Activated naive CD4-positive, alpha-beta T cell treated with anti-CD3 and anti-CD28 coated beads, Interleukin-2, amount 50 U/mL, for 24 hours (primary cell): Measurements from ENCODE around the gene THEM5.
A peak's percentile ranks its signal among the peaks of the same experiment; 100 is the strongest.
"Not testable (repeated sequence)": the region's sequence is repeated elsewhere in the genome, so short reads cannot be mapped to it uniquely, and the experiment has no call there.

Source experiments
- H3K27ac Mint-ChIP-seq: one replicate; pipeline ENCODE4 v1.8.0; 2021; ENCODE audit warnings: mild to moderate bottlenecking, mixed read lengths
- H3K27me3 Mint-ChIP-seq: one replicate; pipeline ENCODE4 v1.8.0; 2021; ENCODE audit warnings: mixed read lengths
- H3K36me3 Mint-ChIP-seq: one replicate; pipeline ENCODE4 v1.8.0; 2021; ENCODE audit warnings: mixed read lengths
- H3K4me1 Mint-ChIP-seq: one replicate; pipeline ENCODE4 v1.8.0; 2021; ENCODE audit warnings: mixed read lengths
- H3K4me3 Mint-ChIP-seq: one replicate; pipeline ENCODE4 v1.8.0; 2021; ENCODE audit warnings: mild to moderate bottlenecking, mixed read lengths
- H3K9me3 Mint-ChIP-seq: one replicate; pipeline ENCODE4 v1.8.0; 2021; ENCODE audit warnings: mixed read lengths

The THEM5 gene

DNA sequence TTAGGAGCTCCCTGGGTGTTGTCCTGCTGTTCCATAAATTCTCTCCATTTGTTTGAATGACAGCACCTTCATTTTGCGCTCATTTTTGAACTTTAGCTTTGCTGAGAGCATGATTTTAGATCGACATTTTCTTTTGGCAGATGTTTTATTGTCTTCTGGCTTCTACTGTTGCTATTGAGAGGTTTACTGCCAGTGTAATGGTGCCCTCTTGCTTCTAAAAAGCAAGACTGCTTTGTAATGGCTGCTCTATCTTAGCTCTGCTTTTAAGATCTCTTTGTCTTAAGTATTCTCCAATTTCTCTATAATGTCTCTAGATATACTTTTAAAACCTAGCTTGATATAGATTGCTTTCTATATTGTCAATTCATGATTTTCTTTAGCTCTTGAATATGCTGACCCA lies 28.0 kb upstream of the THEM5 start:
- H3K4me1 Mint-ChIP-seq = peaks cover 10% of the 10 kb centered on the region
- H3K27me3 Mint-ChIP-seq = no peaks in the 10 kb centered on the region
- H3K27ac Mint-ChIP-seq = no peak overlapping the region
- H3K36me3 Mint-ChIP-seq = peaks cover 10% of the 10 kb centered on the region
- H3K9me3 Mint-ChIP-seq = no peaks in the 10 kb centered on the region
- no peak overlapping the region for H3K4me3 Mint-ChIP-seq

DNA sequence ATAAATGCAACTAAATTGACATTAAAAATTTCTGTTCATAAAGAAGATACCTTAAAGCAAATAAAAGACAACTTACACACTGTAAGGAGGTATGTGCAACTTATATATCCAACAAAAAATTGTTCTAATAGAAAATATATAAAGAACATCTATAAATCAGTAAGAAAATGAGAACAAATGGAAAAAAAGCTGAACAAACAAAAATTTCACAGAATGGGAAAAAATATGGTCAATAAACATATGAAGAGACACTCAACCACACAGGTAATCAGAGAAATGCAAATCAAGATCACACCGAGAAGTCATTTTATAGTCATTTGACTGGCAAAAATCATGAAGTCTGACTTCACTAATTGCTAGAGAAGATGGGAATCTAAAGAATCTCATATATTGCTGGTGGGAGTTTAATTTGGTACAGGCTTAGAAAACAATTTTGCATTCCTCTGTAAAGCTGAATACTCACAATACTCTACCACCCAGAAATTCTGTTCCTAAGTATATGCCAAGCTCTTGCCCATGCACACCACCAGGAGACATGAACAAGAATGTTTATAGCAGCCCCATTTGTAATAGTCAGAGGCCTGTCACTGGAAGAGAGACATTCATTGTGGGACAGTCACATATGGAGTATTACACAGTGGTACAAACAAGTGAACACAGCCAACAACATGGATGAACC lies 22.0 kb upstream of the THEM5 start:
- Mint-ChIP-seq H3K4me1 (peaks cover 28% of the 10 kb centered on the region), H3K36me3 (peaks cover 16% of the 10 kb centered on the region), H3K27ac (peak overlapping the region; percentile 31), H3K4me3 (no peak overlapping the region), H3K9me3 (no peaks in the 10 kb centered on the region), H3K27me3 (no peaks in the 10 kb centered on the region)

DNA sequence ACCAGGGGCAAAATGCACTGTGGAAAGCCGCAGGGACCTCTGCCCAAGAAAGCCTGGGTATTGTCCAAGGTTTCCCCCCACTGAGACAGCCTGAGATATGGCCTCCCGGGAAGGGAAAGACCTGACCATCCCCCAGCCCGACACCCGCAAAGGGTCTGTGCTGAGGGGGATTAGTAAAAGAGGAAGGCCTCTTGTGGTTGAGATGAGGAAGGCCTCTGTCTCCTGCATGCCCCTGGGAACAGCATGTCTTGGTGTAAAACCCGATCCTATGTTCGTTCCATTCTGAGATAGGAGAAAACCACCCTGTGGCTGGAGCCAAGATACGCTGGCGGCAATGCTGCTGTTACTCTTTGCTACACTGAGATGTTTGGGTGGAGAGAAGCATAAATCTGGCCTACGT lies 19.3 kb upstream of the THEM5 start:
- peaks cover 28% of the 10 kb centered on the region for H3K4me1 Mint-ChIP-seq
- H3K36me3 Mint-ChIP-seq = peaks cover 13% of the 10 kb centered on the region
- H3K27me3 Mint-ChIP-seq, H3K4me3 Mint-ChIP-seq, H3K9me3 Mint-ChIP-seq: not testable (repeated sequence)
- H3K27ac Mint-ChIP-seq = peak overlapping the region; percentile 84

DNA sequence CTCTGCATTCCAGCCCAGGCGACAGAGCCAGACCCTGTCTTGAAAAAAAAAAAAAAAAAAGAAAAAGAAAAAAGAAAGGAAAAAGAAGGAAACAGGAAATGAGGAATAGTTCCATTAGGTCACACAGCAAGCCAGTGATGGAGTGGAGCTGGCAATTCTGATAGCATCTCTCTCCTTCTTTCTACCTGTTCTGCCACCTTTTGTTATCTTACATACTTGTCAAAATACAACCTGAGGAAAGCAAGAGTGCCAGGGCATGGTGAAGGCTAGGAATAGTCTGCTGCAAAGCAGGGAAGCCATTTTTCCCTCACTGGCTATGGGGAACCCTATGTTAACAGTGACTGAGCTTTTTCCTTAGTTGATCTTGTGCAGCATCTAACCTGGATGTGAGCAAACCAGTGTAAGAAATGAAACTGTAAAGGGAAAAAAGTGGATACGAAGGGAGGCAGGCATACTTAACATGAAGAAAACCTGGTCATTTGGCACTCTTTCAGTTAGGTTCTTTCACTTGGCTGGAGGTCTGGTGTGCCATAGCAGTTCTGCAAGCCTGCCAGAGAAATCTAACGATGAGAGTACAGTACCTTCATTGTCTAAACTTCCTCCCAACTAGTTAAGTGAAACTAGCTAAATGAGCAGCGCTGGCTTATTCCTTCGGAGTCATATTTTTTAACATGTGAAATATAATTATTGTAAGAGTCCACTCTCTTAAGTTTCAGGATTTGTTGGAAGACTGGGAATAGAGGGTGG lies 17.9 kb upstream of the THEM5 start:
- Mint-ChIP-seq H3K27me3 (no peaks in the 10 kb centered on the region), H3K9me3 (no peaks in the 10 kb centered on the region), H3K4me1 (peaks cover 26% of the 10 kb centered on the region), H3K27ac (no peak overlapping the region), H3K36me3 (peaks cover 13% of the 10 kb centered on the region), H3K4me3 (no peak overlapping the region)

DNA sequence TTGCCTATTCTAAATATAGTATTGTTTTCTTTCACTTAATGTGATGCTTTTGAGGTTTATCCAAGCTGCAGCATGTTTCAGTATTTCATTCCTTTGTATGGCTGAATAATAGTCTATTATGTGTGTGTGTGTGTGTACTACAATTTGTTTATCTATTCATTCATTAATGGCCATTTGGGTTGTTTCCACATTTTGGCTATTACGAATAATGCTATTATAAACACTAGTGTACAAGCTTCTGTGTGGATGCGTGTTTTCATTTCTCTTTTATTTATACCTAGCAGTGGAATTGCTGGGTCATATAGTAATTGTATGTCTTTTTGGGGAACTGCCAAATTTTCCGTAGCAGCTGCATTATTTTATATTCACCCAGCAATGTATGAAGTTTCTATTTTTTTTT lies 15.0 kb upstream of the THEM5 start:
- no peaks in the 10 kb centered on the region for H3K27me3 Mint-ChIP-seq
- H3K4me3 Mint-ChIP-seq = no peak overlapping the region
- peaks cover 5% of the 10 kb centered on the region for H3K36me3 Mint-ChIP-seq
- peaks cover 8% of the 10 kb centered on the region for H3K4me1 Mint-ChIP-seq
- no peak overlapping the region for H3K27ac Mint-ChIP-seq
- no peaks in the 10 kb centered on the region for H3K9me3 Mint-ChIP-seq

DNA sequence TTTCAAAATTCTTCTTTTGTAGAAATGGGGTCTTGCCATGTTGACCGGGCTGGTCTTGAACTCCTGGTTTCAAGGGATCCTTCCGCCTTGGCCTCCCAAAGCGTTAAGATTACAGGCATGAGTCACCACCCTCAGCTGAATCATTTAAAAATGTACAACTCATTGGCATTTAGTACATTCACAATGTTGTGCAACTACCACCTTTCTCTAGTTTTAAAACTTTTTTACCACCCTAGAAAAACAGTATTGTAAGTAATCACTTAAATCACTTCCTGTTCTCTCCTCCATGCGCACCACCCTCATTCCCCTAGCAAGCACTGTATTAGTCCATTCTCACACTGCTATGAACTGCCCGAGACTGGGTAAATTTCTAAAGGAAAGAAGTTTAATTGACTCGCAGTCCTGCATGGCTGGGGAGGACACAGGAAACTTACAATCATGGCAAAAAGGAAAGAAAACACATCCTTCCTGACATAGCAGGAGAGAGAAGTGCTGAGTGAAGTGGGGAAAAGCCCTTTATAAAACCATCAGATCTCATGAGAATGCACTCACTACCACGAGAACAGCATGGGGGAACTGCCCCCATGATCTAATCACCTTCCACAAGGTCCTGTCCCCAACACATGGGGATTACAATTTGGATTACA lies 14.4 kb upstream of the THEM5 start:
- Mint-ChIP-seq H3K27ac (peak overlapping the region; percentile 35), H3K27me3 (no peaks in the 10 kb centered on the region), H3K36me3 (peaks cover under 1% of the 10 kb centered on the region), H3K9me3 (no peaks in the 10 kb centered on the region), H3K4me3 (no peak overlapping the region), H3K4me1 (peaks cover 8% of the 10 kb centered on the region)

DNA sequence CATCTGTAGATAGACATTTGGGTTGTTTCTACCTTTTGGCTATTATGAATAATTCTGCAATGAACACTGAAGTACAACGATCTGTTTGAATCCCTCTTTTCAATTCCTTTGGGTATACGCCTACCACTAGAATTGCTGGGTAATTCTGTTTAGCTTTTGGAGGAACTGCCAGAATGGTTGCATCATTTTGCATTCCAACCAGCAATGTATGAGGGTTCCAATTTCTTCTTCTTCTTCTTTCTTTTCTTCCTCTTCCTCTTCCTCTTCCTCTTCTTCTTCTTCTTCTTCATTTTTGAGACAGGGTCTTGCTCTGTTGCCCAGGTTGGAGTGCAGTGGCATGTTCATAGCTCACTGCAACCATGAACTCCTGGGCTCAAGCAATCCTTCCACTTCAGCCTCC lies 13.8 kb upstream of the THEM5 start:
- H3K4me3 Mint-ChIP-seq = no peak overlapping the region
- peaks cover 8% of the 10 kb centered on the region for H3K4me1 Mint-ChIP-seq
- H3K9me3 Mint-ChIP-seq = no peaks in the 10 kb centered on the region
- H3K27me3 Mint-ChIP-seq = no peaks in the 10 kb centered on the region
- H3K36me3 Mint-ChIP-seq = no peaks in the 10 kb centered on the region
- H3K27ac Mint-ChIP-seq = no peak overlapping the region

DNA sequence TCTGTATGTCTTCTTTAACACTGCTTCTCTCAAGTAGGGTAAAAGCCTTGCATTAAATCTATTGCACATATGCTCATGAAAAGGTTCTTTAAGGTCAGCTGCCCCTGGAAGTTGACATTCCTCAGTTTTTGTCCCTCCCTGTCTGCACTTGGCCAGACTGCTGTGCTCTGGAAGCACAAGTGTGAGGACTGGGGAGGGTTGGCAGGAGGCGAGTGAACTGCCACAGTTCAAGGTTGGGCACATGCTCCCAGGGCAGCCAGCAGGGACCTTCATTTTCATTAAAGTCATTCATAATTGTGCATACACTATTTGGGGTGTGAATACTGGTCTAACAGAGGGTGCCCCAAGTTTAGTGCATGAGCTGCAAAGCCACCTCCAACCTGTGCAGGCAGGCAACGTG lies 10.9 kb upstream of the THEM5 start:
- H3K4me1 Mint-ChIP-seq = peaks cover 8% of the 10 kb centered on the region
- H3K27me3 Mint-ChIP-seq = no peaks in the 10 kb centered on the region
- no peaks in the 10 kb centered on the region for H3K36me3 Mint-ChIP-seq
- H3K9me3 Mint-ChIP-seq = no peaks in the 10 kb centered on the region
- no peak overlapping the region for H3K4me3 Mint-ChIP-seq
- no peak overlapping the region for H3K27ac Mint-ChIP-seq

DNA sequence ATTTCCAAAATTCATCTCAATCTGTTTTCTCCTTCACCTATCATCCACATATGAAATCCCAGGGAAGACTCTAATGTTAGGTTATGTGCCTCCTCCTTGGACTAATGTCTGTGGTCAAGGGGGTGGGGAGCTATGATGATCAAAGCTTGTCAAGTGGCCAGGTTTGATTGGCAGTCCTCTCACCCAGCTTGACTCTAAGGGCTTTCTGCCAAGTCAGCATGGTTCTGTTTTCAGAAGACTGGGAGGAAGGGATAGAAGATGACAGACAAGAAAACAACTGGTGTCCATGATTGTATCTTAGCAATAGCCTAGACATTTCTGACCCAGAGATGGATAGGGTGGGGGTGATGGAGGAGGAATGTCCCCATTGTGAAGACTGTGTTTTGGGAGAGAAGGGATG lies 9.1 kb upstream of the THEM5 start:
- Mint-ChIP-seq H3K36me3 (no peaks in the 10 kb centered on the region), H3K27me3 (no peaks in the 10 kb centered on the region), H3K27ac (no peak overlapping the region), H3K4me3 (no peak overlapping the region), H3K4me1 (peaks cover 2% of the 10 kb centered on the region), H3K9me3 (no peaks in the 10 kb centered on the region)

DNA sequence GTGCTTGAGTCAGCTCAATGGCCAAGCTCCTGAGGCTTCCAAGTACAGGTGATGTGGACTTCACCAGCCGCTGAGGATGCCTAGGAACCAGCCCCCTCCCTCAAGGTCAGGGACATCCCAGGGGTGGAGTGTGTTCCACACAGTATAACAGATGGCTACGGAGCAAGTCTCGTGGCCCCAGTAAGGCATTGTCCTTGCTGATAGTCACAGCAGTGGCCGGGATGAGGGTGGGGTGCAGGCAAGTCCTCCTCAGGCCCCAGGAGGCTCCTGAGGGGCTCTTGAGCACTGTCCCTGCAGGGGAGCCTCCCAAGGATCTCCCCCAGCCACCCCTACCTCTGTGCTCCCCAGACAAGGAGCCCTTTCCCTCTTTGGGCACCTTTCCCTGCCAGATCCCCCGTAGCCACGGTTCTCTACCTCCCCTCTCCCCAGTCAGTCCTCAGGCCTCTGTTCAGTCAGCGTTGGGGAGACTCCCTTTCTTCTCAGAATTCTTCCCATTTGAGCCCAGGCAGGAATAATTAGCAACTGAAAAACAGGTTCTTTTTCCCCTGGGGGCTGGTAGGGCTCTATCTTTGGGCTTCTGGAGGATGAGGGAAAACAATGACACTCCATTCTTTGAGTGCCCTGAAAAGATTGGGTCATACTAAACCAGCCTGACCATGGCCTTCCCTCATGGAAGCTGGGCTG lies 7.1 kb upstream of the THEM5 start:
- Mint-ChIP-seq H3K36me3 (no peaks in the 10 kb centered on the region), H3K4me1 (no peaks in the 10 kb centered on the region), H3K27me3 (no peaks in the 10 kb centered on the region), H3K9me3 (no peaks in the 10 kb centered on the region), H3K4me3 (no peak overlapping the region), H3K27ac (no peak overlapping the region)

DNA sequence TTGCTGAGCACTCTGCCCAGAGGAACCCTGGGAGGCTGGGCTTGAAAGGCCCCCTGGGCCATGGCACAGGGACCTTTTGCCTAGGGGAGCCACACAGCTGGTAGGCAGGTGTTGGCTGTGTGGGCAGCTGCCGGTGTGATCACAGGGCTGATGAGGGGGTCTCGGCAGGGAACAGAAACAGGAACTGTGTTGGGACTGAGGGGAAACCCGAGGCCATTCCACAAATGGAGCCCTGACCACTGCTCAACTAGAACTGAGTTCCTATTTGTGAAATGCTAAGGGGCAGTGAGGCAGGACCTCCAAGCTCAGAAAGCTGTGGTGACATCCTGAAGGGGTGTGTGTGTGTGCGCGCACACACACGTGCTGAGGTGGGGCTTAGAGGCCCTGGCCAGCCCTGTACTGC lies 6.4 kb upstream of the THEM5 start:
- Mint-ChIP-seq H3K27me3 (no peaks in the 10 kb centered on the region), H3K4me1 (no peaks in the 10 kb centered on the region), H3K4me3 (no peak overlapping the region), H3K9me3 (no peaks in the 10 kb centered on the region), H3K27ac (no peak overlapping the region), H3K36me3 (no peaks in the 10 kb centered on the region)

DNA sequence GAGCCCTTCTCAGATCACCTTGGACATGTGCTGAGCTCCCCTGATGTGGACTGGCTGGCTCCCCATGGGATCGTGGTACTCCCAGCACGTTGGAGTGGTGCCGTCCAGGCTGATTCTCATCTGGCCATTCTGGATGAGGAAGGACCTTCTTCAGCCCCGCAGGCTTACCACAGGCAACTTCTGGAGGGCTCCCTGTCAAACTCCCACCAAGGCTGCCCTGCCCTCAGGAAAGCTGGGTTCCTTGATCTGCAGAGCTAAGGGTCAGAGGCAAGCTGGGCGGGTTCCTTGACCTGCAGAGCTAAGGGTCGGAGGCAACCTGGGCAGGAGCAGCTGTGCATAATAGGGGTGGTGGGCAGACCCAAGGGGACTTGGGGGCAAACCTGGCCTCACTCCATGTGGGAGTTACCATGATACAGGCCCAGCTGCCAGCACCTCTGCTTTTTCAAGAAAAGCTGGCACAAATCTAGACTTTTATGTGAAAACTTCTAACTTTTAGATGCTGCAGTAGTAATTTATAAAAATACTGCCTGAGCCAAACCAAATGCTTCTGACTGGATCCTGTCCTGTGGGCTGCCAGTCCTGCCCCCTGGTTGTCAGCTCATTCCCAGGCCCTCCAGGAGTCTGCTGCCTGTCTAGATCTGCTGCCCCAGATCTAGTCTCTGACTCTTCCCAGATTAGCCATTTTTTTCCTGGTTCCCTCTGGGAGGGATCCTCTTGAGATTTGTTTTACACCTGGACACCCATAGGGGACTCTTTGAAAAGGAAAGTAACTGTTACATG lies 5.6 kb upstream of the THEM5 start:
- Mint-ChIP-seq H3K9me3 (no peaks in the 10 kb centered on the region), H3K27me3 (no peaks in the 10 kb centered on the region), H3K4me1 (no peaks in the 10 kb centered on the region), H3K36me3 (no peaks in the 10 kb centered on the region), H3K4me3 (no peak overlapping the region), H3K27ac (no peak overlapping the region)

DNA sequence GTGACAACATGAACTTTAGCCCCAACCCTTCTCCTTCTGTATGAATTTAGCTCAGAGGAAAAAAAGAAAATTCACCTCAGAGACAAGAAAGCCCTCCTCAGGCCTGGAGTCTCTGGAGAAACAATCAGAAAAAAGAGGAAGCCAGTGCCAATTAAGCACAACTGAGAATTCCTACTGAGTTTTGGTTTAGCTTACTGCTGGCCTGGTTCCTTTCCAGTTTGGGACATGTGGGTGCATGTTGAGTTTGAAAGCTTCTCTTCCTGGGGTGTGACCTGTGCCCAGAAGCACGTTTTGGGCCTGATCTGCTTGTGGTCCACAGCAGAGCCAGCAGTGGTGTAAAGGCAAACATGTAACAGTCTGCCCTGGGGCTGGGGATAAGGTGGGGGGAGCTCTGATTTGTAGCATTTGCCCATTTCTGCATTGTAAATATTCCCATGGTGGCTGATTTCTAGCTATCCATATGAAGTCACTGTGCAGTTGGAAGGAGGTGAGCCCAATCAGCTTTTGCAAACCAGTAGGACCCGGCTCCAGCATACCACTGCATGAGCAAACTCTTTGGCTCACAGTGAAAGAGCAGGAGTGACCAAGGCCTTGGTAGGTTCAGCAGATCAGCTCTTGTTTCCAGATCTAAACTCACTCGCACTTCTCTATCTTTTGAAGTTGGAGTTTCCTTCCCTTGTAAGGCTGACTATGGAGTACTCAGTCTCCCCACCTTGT lies 4.7 kb upstream of the THEM5 start:
- Mint-ChIP-seq H3K4me1 (no peaks in the 10 kb centered on the region), H3K9me3 (no peaks in the 10 kb centered on the region), H3K36me3 (no peaks in the 10 kb centered on the region), H3K4me3 (no peak overlapping the region), H3K27me3 (no peaks in the 10 kb centered on the region), H3K27ac (no peak overlapping the region)

DNA sequence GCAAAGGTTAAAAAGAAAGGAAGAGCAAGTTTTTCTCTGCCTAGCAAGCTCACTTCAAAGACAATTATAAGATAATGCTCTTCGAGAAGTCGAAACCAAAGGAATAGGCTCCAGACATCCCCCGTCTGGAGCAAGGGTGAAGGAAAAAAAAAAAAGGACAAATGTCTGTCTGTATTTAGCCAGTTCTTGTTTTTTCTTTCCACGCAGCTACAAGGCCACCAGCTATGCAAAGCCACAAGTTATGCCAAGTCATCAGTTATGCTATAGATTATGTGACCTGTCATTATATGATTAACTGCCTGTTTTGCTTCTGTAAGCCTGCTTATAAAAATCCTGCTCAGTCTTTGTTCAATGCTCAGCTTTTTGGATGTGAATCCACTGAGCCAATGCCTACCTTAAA lies 2.4 kb upstream of the THEM5 start:
- Mint-ChIP-seq H3K36me3 (no peaks in the 10 kb centered on the region), H3K4me3 (no peak overlapping the region), H3K27ac (no peak overlapping the region), H3K9me3 (no peaks in the 10 kb centered on the region), H3K27me3 (no peaks in the 10 kb centered on the region), H3K4me1 (no peaks in the 10 kb centered on the region)

DNA sequence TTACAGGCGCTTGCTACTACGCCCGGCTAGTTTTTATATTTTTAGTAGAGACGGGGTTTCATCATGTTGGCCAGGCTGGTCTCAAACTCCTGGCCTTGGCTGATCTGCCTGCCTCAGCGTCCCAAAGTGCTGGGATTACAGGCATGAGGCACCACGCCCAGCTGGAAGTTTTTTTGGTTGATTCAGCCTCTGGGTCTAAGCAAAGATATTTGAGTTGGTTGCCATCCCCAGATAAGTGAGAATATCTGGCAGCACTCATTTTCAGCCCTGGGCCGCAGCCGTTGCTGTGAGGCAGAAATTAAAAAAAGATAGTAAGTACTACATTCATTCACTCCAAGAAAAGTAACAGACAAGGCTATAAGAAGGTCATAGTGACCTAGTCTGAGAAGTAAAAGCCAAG lies 2.0 kb upstream of the THEM5 start:
- not testable (repeated sequence) for H3K27me3 Mint-ChIP-seq, H3K9me3 Mint-ChIP-seq, H3K27ac Mint-ChIP-seq, H3K4me3 Mint-ChIP-seq, H3K4me1 Mint-ChIP-seq, H3K36me3 Mint-ChIP-seq
